ENCODE measurements around the gene SDK2. TPM values are rescaled to one million over a fixed set of nuclear protein-coding genes. Genes with fewer than 3 reads are reported as not detected.
A peak's percentile ranks its signal among the peaks of the same experiment; 100 is the strongest.

SDK2 gene
- total RNA-seq, 2 donors from 2014 or later = 16.5 to 26.3 TPM

- Histone ChIP-seq H3K4me1 (replicated peaks) (no peaks in the 10 kb centered on the region), H3K4me3 (no peak overlapping the region), H3K9me3 (no peaks in the 10 kb centered on the region), H3K27me3 (replicated peaks; ENCODE audit: insufficient read depth) (no peaks in the 10 kb centered on the region), H3K27ac (no peak overlapping the region), H3K36me3 (no peaks in the 10 kb centered on the region)
- TF ChIP-seq CTCF (IDR thresholded peaks at IDR 0.05) = no peak
- no peak for TF ChIP-seq POLR2AphosphoS5 (IDR thresholded peaks at IDR 0.05)
- TF ChIP-seq POLR2A (IDR thresholded peaks at IDR 0.05) = no peak
- 67% methylated on average over 12 of the region's 12 CpGs for WGBS
- peak; percentile 31 for DNase-seq (ENCODE audit: low spot score)
- intact Hi-C loops (cut with DNase I) = no loop called here
Measured at GRCh38 chr17:73546770-73547536, 97.3 kb downstream of the SDK2 start.

- Histone ChIP-seq H3K27me3 (replicated peaks; ENCODE audit: insufficient read depth) (no peaks in the 10 kb centered on the region), H3K27ac (no peak overlapping the region), H3K4me3 (no peak overlapping the region), H3K9me3 (no peaks in the 10 kb centered on the region), H3K4me1 (replicated peaks) (no peaks in the 10 kb centered on the region), H3K36me3 (no peaks in the 10 kb centered on the region)
- no peak for DNase-seq (ENCODE audit: low spot score)
- 61% methylated on average over 11 of the region's 11 CpGs for WGBS
- TF ChIP-seq POLR2A (IDR thresholded peaks at IDR 0.05) (no peak), POLR2AphosphoS5 (IDR thresholded peaks at IDR 0.05) (no peak), CTCF (IDR thresholded peaks at IDR 0.05) (no peak)
- intact Hi-C loops (cut with DNase I) = no loop called here
Measured at GRCh38 chr17:73546114-73546513, 98.1 kb downstream of the SDK2 start.

GRCh38 chr17:73545109-73546032 is 98.9 kb downstream of the SDK2 start:
- 85% methylated on average over 17 of the region's 17 CpGs for WGBS
- intact Hi-C loops (cut with DNase I) = no loop called here
- no peak for DNase-seq (ENCODE audit: low spot score)

GRCh38 chr17:73544333-73544732 is 99.9 kb downstream of the SDK2 start:
- intact Hi-C loops (cut with DNase I) = no loop called here
- WGBS = 98% methylated on average over 5 of the region's 5 CpGs
- Histone ChIP-seq H3K27me3 (replicated peaks; ENCODE audit: insufficient read depth) (no peaks in the 10 kb centered on the region), H3K9me3 (no peaks in the 10 kb centered on the region), H3K4me3 (no peak overlapping the region), H3K4me1 (replicated peaks) (no peaks in the 10 kb centered on the region), H3K27ac (no peak overlapping the region), H3K36me3 (no peaks in the 10 kb centered on the region)
- TF ChIP-seq POLR2A (IDR thresholded peaks at IDR 0.05) (no peak), POLR2AphosphoS5 (IDR thresholded peaks at IDR 0.05) (no peak), CTCF (IDR thresholded peaks at IDR 0.05) (no peak)
- DNase-seq (ENCODE audit: low spot score) = no peak

More at GRCh38 chr17:73545109-73546032, 98.9 kb downstream of the SDK2 start:
- H3K27ac ChIP-seq = no peak overlapping the region
- no peaks in the 10 kb centered on the region for H3K36me3 ChIP-seq
- no peak overlapping the region for H3K4me3 ChIP-seq
- H3K4me1 ChIP-seq (replicated peaks) = no peaks in the 10 kb centered on the region
- TF ChIP-seq POLR2AphosphoS5 (IDR thresholded peaks at IDR 0.05) (no peak), POLR2A (IDR thresholded peaks at IDR 0.05) (no peak), CTCF (IDR thresholded peaks at IDR 0.05) (no peak)
- H3K27me3 ChIP-seq (replicated peaks; ENCODE audit: insufficient read depth) = no peaks in the 10 kb centered on the region
- H3K9me3 ChIP-seq = no peaks in the 10 kb centered on the region

Data from prostate gland (tissue), 2 donors.